ENCODE results near the gene POLG2. TPM values are rescaled to one million over a fixed set of nuclear protein-coding genes. Genes with fewer than 3 reads are reported as not detected.

POLG2 gene
- total and polyA plus RNA-seq, 2 of the 8 experiments (the other 6 are each of a cell fraction or from before 2014, with no cell fraction given) = 9.7 to 34.3 TPM

- TF ChIP-seq, protein P1, sequence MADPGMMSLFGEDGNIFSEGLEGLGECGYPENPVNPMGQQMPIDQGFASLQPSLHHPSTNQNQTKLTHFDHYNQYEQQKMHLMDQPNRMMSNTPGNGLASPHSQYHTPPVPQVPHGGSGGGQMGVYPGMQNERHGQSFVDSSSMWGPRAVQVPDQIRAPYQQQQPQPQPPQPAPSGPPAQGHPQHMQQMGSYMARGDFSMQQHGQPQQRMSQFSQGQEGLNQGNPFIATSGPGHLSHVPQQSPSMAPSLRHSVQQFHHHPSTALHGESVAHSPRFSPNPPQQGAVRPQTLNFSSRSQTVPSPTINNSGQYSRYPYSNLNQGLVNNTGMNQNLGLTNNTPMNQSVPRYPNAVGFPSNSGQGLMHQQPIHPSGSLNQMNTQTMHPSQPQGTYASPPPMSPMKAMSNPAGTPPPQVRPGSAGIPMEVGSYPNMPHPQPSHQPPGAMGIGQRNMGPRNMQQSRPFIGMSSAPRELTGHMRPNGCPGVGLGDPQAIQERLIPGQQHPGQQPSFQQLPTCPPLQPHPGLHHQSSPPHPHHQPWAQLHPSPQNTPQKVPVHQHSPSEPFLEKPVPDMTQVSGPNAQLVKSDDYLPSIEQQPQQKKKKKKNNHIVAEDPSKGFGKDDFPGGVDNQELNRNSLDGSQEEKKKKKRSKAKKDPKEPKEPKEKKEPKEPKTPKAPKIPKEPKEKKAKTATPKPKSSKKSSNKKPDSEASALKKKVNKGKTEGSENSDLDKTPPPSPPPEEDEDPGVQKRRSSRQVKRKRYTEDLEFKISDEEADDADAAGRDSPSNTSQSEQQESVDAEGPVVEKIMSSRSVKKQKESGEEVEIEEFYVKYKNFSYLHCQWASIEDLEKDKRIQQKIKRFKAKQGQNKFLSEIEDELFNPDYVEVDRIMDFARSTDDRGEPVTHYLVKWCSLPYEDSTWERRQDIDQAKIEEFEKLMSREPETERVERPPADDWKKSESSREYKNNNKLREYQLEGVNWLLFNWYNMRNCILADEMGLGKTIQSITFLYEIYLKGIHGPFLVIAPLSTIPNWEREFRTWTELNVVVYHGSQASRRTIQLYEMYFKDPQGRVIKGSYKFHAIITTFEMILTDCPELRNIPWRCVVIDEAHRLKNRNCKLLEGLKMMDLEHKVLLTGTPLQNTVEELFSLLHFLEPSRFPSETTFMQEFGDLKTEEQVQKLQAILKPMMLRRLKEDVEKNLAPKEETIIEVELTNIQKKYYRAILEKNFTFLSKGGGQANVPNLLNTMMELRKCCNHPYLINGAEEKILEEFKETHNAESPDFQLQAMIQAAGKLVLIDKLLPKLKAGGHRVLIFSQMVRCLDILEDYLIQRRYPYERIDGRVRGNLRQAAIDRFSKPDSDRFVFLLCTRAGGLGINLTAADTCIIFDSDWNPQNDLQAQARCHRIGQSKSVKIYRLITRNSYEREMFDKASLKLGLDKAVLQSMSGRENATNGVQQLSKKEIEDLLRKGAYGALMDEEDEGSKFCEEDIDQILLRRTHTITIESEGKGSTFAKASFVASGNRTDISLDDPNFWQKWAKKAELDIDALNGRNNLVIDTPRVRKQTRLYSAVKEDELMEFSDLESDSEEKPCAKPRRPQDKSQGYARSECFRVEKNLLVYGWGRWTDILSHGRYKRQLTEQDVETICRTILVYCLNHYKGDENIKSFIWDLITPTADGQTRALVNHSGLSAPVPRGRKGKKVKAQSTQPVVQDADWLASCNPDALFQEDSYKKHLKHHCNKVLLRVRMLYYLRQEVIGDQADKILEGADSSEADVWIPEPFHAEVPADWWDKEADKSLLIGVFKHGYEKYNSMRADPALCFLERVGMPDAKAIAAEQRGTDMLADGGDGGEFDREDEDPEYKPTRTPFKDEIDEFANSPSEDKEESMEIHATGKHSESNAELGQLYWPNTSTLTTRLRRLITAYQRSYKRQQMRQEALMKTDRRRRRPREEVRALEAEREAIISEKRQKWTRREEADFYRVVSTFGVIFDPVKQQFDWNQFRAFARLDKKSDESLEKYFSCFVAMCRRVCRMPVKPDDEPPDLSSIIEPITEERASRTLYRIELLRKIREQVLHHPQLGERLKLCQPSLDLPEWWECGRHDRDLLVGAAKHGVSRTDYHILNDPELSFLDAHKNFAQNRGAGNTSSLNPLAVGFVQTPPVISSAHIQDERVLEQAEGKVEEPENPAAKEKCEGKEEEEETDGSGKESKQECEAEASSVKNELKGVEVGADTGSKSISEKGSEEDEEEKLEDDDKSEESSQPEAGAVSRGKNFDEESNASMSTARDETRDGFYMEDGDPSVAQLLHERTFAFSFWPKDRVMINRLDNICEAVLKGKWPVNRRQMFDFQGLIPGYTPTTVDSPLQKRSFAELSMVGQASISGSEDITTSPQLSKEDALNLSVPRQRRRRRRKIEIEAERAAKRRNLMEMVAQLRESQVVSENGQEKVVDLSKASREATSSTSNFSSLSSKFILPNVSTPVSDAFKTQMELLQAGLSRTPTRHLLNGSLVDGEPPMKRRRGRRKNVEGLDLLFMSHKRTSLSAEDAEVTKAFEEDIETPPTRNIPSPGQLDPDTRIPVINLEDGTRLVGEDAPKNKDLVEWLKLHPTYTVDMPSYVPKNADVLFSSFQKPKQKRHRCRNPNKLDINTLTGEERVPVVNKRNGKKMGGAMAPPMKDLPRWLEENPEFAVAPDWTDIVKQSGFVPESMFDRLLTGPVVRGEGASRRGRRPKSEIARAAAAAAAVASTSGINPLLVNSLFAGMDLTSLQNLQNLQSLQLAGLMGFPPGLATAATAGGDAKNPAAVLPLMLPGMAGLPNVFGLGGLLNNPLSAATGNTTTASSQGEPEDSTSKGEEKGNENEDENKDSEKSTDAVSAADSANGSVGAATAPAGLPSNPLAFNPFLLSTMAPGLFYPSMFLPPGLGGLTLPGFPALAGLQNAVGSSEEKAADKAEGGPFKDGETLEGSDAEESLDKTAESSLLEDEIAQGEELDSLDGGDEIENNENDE (IDR thresholded peaks at IDR 0.05; ENCODE audit: insufficient replicate concordance, low read length) = no peak
- TF ChIP-seq, protein P2, sequence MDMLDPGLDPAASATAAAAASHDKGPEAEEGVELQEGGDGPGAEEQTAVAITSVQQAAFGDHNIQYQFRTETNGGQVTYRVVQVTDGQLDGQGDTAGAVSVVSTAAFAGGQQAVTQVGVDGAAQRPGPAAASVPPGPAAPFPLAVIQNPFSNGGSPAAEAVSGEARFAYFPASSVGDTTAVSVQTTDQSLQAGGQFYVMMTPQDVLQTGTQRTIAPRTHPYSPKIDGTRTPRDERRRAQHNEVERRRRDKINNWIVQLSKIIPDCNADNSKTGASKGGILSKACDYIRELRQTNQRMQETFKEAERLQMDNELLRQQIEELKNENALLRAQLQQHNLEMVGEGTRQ (IDR thresholded peaks at IDR 0.05; ENCODE audit: low read length) = no peak
These were observed 40.6 kb downstream of the POLG2 start (continued) for GRCh38 chr17:64455993-64456885.
